DOHH2 (cell line): Measurements from ENCODE around the gene SH2D1B.

Experiments
- CTCF ChIP-seq: fragments of 200-600 bp; sonication (generic); IDR thresholded peaks from one replicate; pipeline ENCODE4 v1.5.1; 2014; ENCODE audit warnings: antibody characterized with exemption, mild to moderate bottlenecking, low read depth, low read length; ENCODE audit not compliant: poor library complexity, severe bottlenecking
- EZH2phosphoT487 ChIP-seq: fragments of 200-600 bp; sonication (generic); IDR thresholded peaks from 2 replicates; pipeline ENCODE4 v1.6.1; 2017; ENCODE audit warnings: borderline replicate concordance, mild to moderate bottlenecking, antibody characterized with exemption, low read length, moderate library complexity, mixed read lengths

GRCh38 chr1:162375463-162375862 is 36.5 kb downstream of the SH2D1B start:
- TF ChIP-seq CTCF (no peak), EZH2phosphoT487 (no peak)
